Upper lobe of right lung (tissue), 1 donor: Measurements from ENCODE around the gene OSBPL9. TPM values are rescaled to one million over a fixed set of nuclear protein-coding genes. Genes with fewer than 3 reads are reported as not detected.

Experiments used
- ATAC-seq: fragments of 200-7000 bp; cut with Tn5 transposase; one replicate; pipeline ENCODE4 v1.9.1; 2020; ENCODE audit warnings: mild to moderate bottlenecking, moderate library complexity
- DNase-seq: peaks from one replicate; pipeline ENCODE4 v3.0.0-alpha.2; 2020
- H3K27ac ChIP-seq: fragments of 200-600 bp; one replicate; pipeline ENCODE4 v1.8.0; 2022
- H3K27me3 ChIP-seq: fragments of 200-600 bp; one replicate; pipeline ENCODE4 v1.8.0; 2022; ENCODE audit warnings: mild to moderate bottlenecking
- H3K36me3 ChIP-seq: fragments of 200-600 bp; one replicate; pipeline ENCODE4 v1.8.0; 2022
- H3K4me1 ChIP-seq: fragments of 200-600 bp; one replicate; pipeline ENCODE4 v1.8.0; 2022
- H3K4me3 ChIP-seq: fragments of 200-600 bp; one replicate; pipeline ENCODE4 v1.8.0; 2022; ENCODE audit warnings: mild to moderate bottlenecking
- H3K9me3 ChIP-seq: fragments of 200-600 bp; one replicate; pipeline ENCODE4 v1.8.0; 2022
- CTCF ChIP-seq: fragments of 200-600 bp; IDR thresholded peaks from one replicate; pipeline ENCODE4 v1.8.0; 2022; ENCODE audit warnings: antibody characterized with exemption
- intact Hi-C: fragments of 100-400 bp; cut with DNase I; formaldehyde crosslinking; loops from one replicate; pipeline ENCODE4 v1.11.0; 2022
- total RNA-seq: library from RNA; stranded (reverse); fragmentation: NEBNext Ultra II Directional; extraction: Animal tissue kit (Norgen Biotek cat#: 25700); gene quantifications from one replicate; pipeline ENCODE4 v1.2.1, GENCODE V29; 2021
- donor health status: DM: no; HTN: yes; CAD: no; lungs with severe emphysema.

Gene OSBPL9
- total RNA-seq, 1 donor from 2014 or later = 72.7 TPM

- intact Hi-C loops = no loop called here
Measured at GRCh38 chr1:51753969-51754368, 137.1 kb downstream of the OSBPL9 start.

GRCh38 chr1:51754666-51755065 is 137.8 kb downstream of the OSBPL9 start:
- Histone ChIP-seq H3K27me3 (no peaks in the 10 kb centered on the region), H3K27ac (no peak overlapping the region), H3K9me3 (no peaks in the 10 kb centered on the region), H3K4me3 (no peak overlapping the region), H3K36me3 (peaks cover 50% of the 10 kb centered on the region), H3K4me1 (no peaks in the 10 kb centered on the region)
- ATAC-seq (no peak), DNase-seq (no peak)
- intact Hi-C loops = no loop called here
- no peak for TF ChIP-seq CTCF

More at GRCh38 chr1:51753969-51754368, 137.1 kb downstream of the OSBPL9 start:
- Histone ChIP-seq H3K4me1 (no peaks in the 10 kb centered on the region), H3K36me3 (peaks cover 56% of the 10 kb centered on the region), H3K9me3 (no peaks in the 10 kb centered on the region), H3K4me3 (no peak overlapping the region), H3K27me3 (no peaks in the 10 kb centered on the region), H3K27ac (no peak overlapping the region)
- no peak for TF ChIP-seq CTCF
- DNase-seq (no peak), ATAC-seq (no peak)

- TF ChIP-seq CTCF = no peak
- Histone ChIP-seq H3K9me3 (no peaks in the 10 kb centered on the region), H3K36me3 (peaks cover 45% of the 10 kb centered on the region), H3K27ac (no peak overlapping the region), H3K27me3 (no peaks in the 10 kb centered on the region), H3K4me3 (no peak overlapping the region), H3K4me1 (no peaks in the 10 kb centered on the region)
- intact Hi-C loops = no loop called here
- ATAC-seq = no peak
- DNase-seq = no peak
Measured at GRCh38 chr1:51755437-51755836, 138.5 kb downstream of the OSBPL9 start.

- no peak for ATAC-seq
- Histone ChIP-seq H3K27ac (no peak overlapping the region), H3K4me3 (no peak overlapping the region), H3K4me1 (no peaks in the 10 kb centered on the region), H3K9me3 (no peaks in the 10 kb centered on the region), H3K36me3 (peaks cover 38% of the 10 kb centered on the region), H3K27me3 (no peaks in the 10 kb centered on the region)
- DNase-seq = no peak
- no peak for TF ChIP-seq CTCF
- intact Hi-C loops = no loop called here
Measured at GRCh38 chr1:51756290-51756689, 139.4 kb downstream of the OSBPL9 start.

- intact Hi-C loops = no loop called here
- peaks cover 35% of the 10 kb centered on the region for H3K36me3 ChIP-seq
- DNase-seq (no peak), ATAC-seq (no peak)
- no peak for TF ChIP-seq CTCF
- H3K9me3 ChIP-seq = no peaks in the 10 kb centered on the region
- no peaks in the 10 kb centered on the region for H3K27me3 ChIP-seq
- no peak overlapping the region for H3K27ac ChIP-seq
- no peak overlapping the region for H3K4me3 ChIP-seq
- no peaks in the 10 kb centered on the region for H3K4me1 ChIP-seq
Measured at GRCh38 chr1:51758310-51758709, 141.4 kb downstream of the OSBPL9 start.

- TF ChIP-seq CTCF = no peak
- peaks cover 30% of the 10 kb centered on the region for H3K36me3 ChIP-seq
- no peaks in the 10 kb centered on the region for H3K4me1 ChIP-seq
- intact Hi-C loops = no loop called here
- no peaks in the 10 kb centered on the region for H3K27me3 ChIP-seq
- no peak for ATAC-seq
- DNase-seq = no peak
- H3K27ac ChIP-seq = no peak overlapping the region
- no peaks in the 10 kb centered on the region for H3K9me3 ChIP-seq
- H3K4me3 ChIP-seq = no peak overlapping the region
Measured at GRCh38 chr1:51760872-51761271, 144.0 kb downstream of the OSBPL9 start.
